ENCODE data around the gene SAMD1.

DNA sequence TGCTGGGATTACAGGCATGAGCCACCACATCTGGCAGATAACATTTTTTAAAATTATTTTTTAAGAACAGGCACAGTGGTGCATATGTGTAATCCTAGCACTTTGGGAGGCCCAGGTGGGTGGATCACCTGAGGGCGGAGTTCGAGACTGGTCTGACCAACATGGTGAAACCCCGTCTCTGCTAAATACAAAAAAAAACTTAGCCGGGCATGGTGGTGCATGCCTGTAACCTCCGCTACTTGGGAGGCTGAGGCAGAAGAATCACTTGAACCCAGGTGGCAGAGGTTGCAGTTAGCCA lies 28.0 kb downstream of the SAMD1 start:
- TF ChIP-seq POLR2A (IDR thresholded peaks at IDR 0.05; ENCODE audit: low read depth, low read length) (no peak), SPI1 (IDR thresholded peaks at IDR 0.05; ENCODE audit: low read depth, low read length) (no peak), POLR2AphosphoS5 (IDR thresholded peaks at IDR 0.05; ENCODE audit: low read depth, low read length) (no peak), TAF1 (IDR thresholded peaks at IDR 0.05; ENCODE audit: low read depth, low read length) (no peak), POU2F2 (IDR thresholded peaks at IDR 0.05; ENCODE audit: low read depth, low read length) (no peak), PAX5 (IDR thresholded peaks at IDR 0.05; ENCODE audit: insufficient read depth, low read length, severe bottlenecking) (no peak)

Data from GM12891 (cell line).